Measurements from ENCODE around the gene ECE1. TPM values are rescaled to one million over a fixed set of nuclear protein-coding genes. Genes with fewer than 3 reads are reported as not detected.
A peak's percentile ranks its signal among the peaks of the same experiment; 100 is the strongest.

Gene ECE1
- total and polyA plus RNA-seq, 12 donors, result 86.1 to 588 (median 222) TPM

- intact Hi-C loops (cut with DNase I), result no loop called here
- TF ChIP-seq POLR2A (IDR thresholded peaks at IDR 0.05), result no peak
- TF ChIP-seq CTCF (IDR thresholded peaks at IDR 0.05), result no peak
- no peaks in the 10 kb centered on the region for H3K27me3 ChIP-seq
- no peak for DNase-seq
- H3K4me3 ChIP-seq, result no peak overlapping the region
- H3K9me3 ChIP-seq (replicated peaks in 1 of 3), result no peaks in the 10 kb centered on the region
- 81 to 89% (median 82%) methylated on average over 1 of the region's 1 CpG for WGBS, 4 donors
- no peaks in the 10 kb centered on the region for H3K36me3 ChIP-seq (replicated peaks in 1 of 2)
- H3K27ac ChIP-seq, result peak overlapping the region in 2 of 5 donors; percentile 36 to 63
- H3K4me1 ChIP-seq (replicated peaks in 1 of 2), result peaks cover 32 to 72% of the 10 kb centered on the region in 2 donors
Observed at GRCh38 chr1:21305900-21306189, 15.6 kb upstream of the ECE1 start.

- 74 to 78% (median 75%) methylated on average over 15 to 16 of the region's 16 CpGs for WGBS, 4 donors
- TF ChIP-seq POLR2A (IDR thresholded peaks at IDR 0.05) (no peak), CTCF (IDR thresholded peaks at IDR 0.05) (no peak)
- no peaks in the 10 kb centered on the region for H3K36me3 ChIP-seq (replicated peaks in 1 of 2)
- H3K27ac ChIP-seq, result peak overlapping the region in 2 of 5 donors; percentile 36 to 63
- DNase-seq, result no peak
- peaks cover 32 to 69% of the 10 kb centered on the region in 2 donors for H3K4me1 ChIP-seq (replicated peaks in 1 of 2)
- no peaks in the 10 kb centered on the region for H3K9me3 ChIP-seq (replicated peaks in 1 of 3)
- no peak overlapping the region for H3K4me3 ChIP-seq
- H3K27me3 ChIP-seq, result no peaks in the 10 kb centered on the region
- intact Hi-C loops (cut with DNase I), result no loop called here
Observed at GRCh38 chr1:21305155-21305899, 15.1 kb upstream of the ECE1 start.

GRCh38 chr1:21304488-21304887 is 14.2 kb upstream of the ECE1 start:
- H3K4me1 ChIP-seq (replicated peaks in 1 of 2), result peaks cover 31 to 73% of the 10 kb centered on the region in 2 donors
- H3K36me3 ChIP-seq (replicated peaks in 1 of 2), result no peaks in the 10 kb centered on the region
- WGBS, 4 donors, result 52 to 65% (median 53%) methylated on average over 2 of the region's 2 CpGs
- H3K4me3 ChIP-seq, result no peak overlapping the region
- TF ChIP-seq CTCF (IDR thresholded peaks at IDR 0.05) (no peak), POLR2A (IDR thresholded peaks at IDR 0.05) (no peak)
- no peaks in the 10 kb centered on the region for H3K9me3 ChIP-seq (replicated peaks in 1 of 3)
- intact Hi-C loops (cut with DNase I), result no loop called here
- H3K27me3 ChIP-seq, result no peaks in the 10 kb centered on the region
- H3K27ac ChIP-seq, result peak overlapping the region in 1 of 5 donors; percentile 63
- no peak for DNase-seq

- H3K27ac ChIP-seq, result peak overlapping the region in 4 of 5 donors; percentile 21 to 83 (median 72)
- WGBS, 4 donors, result 43 to 51% (median 47%) methylated on average over 8 to 11 of the region's 11 CpGs
Observed at GRCh38 chr1:21302747-21303715, 12.8 kb upstream of the ECE1 start.

More at GRCh38 chr1:21302747-21303715, 12.8 kb upstream of the ECE1 start:
- Histone ChIP-seq H3K36me3 (replicated peaks in 1 of 2) (no peaks in the 10 kb centered on the region), H3K4me3 (no peak overlapping the region), H3K4me1 (replicated peaks in 1 of 2) (peaks cover 16 to 71% of the 10 kb centered on the region in 2 donors), H3K9me3 (replicated peaks in 1 of 3) (no peaks in the 10 kb centered on the region), H3K27me3 (no peaks in the 10 kb centered on the region)
- DNase-seq, result peak in 6 of 7 donors; percentile 65 to 76 (median 74)
- peak in 4 of 6 experiments; percentile 20 to 32 (median 28) for TF ChIP-seq CTCF (IDR thresholded peaks at IDR 0.05)
- no peak for TF ChIP-seq POLR2A (IDR thresholded peaks at IDR 0.05)
- intact Hi-C loops (cut with DNase I), result no loop called here
